H9 (cell line): ENCODE measurements around the gene CD300A. TPM values are rescaled to one million over a fixed set of nuclear protein-coding genes. Genes with fewer than 3 reads are reported as not detected.

Source experiments
- DNase-seq: peaks from one replicate; pipeline ENCODE4 v3.0.0-alpha.2; 2017
- H2AFZ ChIP-seq: one replicate; pipeline ENCODE4 v1.6.1; 2013; ENCODE audit warnings: mild to moderate bottlenecking, low read length, control low read depth, moderate library complexity
- H2AK5ac ChIP-seq: 2 replicates; pipeline ENCODE4 v1.6.1; 2013; ENCODE audit warnings: low read length, control low read depth, mixed read lengths; ENCODE audit not compliant: insufficient read length
- H2BK120ac ChIP-seq: one replicate; pipeline ENCODE4 v1.6.1; 2013; ENCODE audit warnings: low read depth, mild to moderate bottlenecking, low read length, control low read depth, inconsistent platforms; ENCODE audit not compliant: poor library complexity, severe bottlenecking
- H2BK12ac ChIP-seq: 2 replicates; pipeline ENCODE4 v1.6.1; 2013; ENCODE audit warnings: low read length, control low read depth, mixed read lengths, low read depth; ENCODE audit not compliant: insufficient read length
- H2BK15ac ChIP-seq: 2 replicates; pipeline ENCODE4 v1.6.1; 2013; ENCODE audit warnings: low read depth, low read length, control low read depth
- H2BK20ac ChIP-seq: one replicate; pipeline ENCODE4 v1.6.1; 2013; ENCODE audit warnings: low read depth, mild to moderate bottlenecking, low read length, control low read depth, inconsistent platforms; ENCODE audit not compliant: poor library complexity, severe bottlenecking
- H2BK5ac ChIP-seq: 2 replicates; pipeline ENCODE4 v1.6.1; 2013; ENCODE audit warnings: low read length, control low read depth, mixed read lengths; ENCODE audit not compliant: insufficient read length
- H3K14ac ChIP-seq: 2 replicates; pipeline ENCODE4 v1.6.1; 2013; ENCODE audit warnings: low read length, control low read depth; ENCODE audit not compliant: insufficient read depth
- H3K18ac ChIP-seq: 2 replicates; pipeline ENCODE4 v1.6.1; 2013; ENCODE audit warnings: low read depth, mild to moderate bottlenecking, mixed read lengths, low read length, control low read depth; ENCODE audit not compliant: insufficient read length
- H3K23ac ChIP-seq: 2 replicates; pipeline ENCODE4 v1.6.1; 2013; ENCODE audit warnings: low read length, control low read depth, mixed read lengths, low read depth; ENCODE audit not compliant: insufficient read length
- H3K23me2 ChIP-seq: 2 replicates; pipeline ENCODE4 v1.6.1; 2013; ENCODE audit warnings: low read depth, mild to moderate bottlenecking, mixed read lengths, low read length, control low read depth; ENCODE audit not compliant: insufficient read length, poor library complexity, severe bottlenecking
- H3K27ac ChIP-seq: 2 replicates; pipeline ENCODE4 v1.5.1; 2013; ENCODE audit warnings: low read length, control low read depth, mixed read lengths, low read depth; ENCODE audit not compliant: insufficient read length
- H3K27me3 ChIP-seq: 2 replicates; pipeline ENCODE4 v1.6.1; 2013; ENCODE audit warnings: low read length, control low read depth, inconsistent platforms; ENCODE audit not compliant: insufficient read depth
- H3K4ac ChIP-seq: 2 replicates; pipeline ENCODE4 v1.6.1; 2013; ENCODE audit warnings: low read depth, mild to moderate bottlenecking, control low read depth, inconsistent platforms, low read length, moderate library complexity
- H3K4me1 ChIP-seq: 2 replicates; pipeline ENCODE4 v1.6.1; 2013; ENCODE audit warnings: low read length, control low read depth, inconsistent platforms; ENCODE audit not compliant: insufficient read depth
- H3K4me2 ChIP-seq: 2 replicates; pipeline ENCODE4 v1.6.1; 2013; ENCODE audit warnings: low read length, control low read depth, mixed read lengths; ENCODE audit not compliant: insufficient read length, insufficient read depth
- H3K56ac ChIP-seq: 2 replicates; pipeline ENCODE4 v1.6.1; 2013; ENCODE audit warnings: low read depth, mild to moderate bottlenecking, mixed read lengths, low read length, control low read depth; ENCODE audit not compliant: insufficient read length
- H3K79me1 ChIP-seq: 2 replicates; pipeline ENCODE4 v1.6.1; 2013; ENCODE audit warnings: low read depth, mild to moderate bottlenecking, moderate library complexity, low read length, control low read depth, inconsistent platforms; ENCODE audit not compliant: insufficient read depth, poor library complexity, severe bottlenecking
- H3K79me2 ChIP-seq: 2 replicates; pipeline ENCODE4 v1.6.1; 2013; ENCODE audit warnings: low read length, control low read depth, inconsistent platforms; ENCODE audit not compliant: insufficient read depth
- H3K9ac ChIP-seq: 2 replicates; pipeline ENCODE4 v1.6.1; 2013; ENCODE audit warnings: low read length, control low read depth, mixed read lengths; ENCODE audit not compliant: insufficient read length; ENCODE audit errors: extremely low read depth
- H3K9me3 ChIP-seq: one replicate; pipeline ENCODE4 v1.6.1; 2013; ENCODE audit warnings: low read depth, low read length, inconsistent platforms; ENCODE audit not compliant: control insufficient read depth
- H3T11ph ChIP-seq: one replicate; pipeline ENCODE4 v1.6.1; 2013; ENCODE audit warnings: mild to moderate bottlenecking, low read length, control low read depth, inconsistent platforms
- H4K20me1 ChIP-seq: one replicate; pipeline ENCODE4 v1.6.1; 2013; ENCODE audit not compliant: control insufficient read depth, insufficient read length, insufficient read depth
- H4K5ac ChIP-seq: 2 replicates; pipeline ENCODE4 v1.6.1; 2013; ENCODE audit warnings: low read depth, mild to moderate bottlenecking, mixed read lengths, low read length, control low read depth; ENCODE audit not compliant: insufficient read length
- H4K8ac ChIP-seq: replicated peaks from 2 replicates; pipeline ENCODE4 v1.6.1; 2013; ENCODE audit warnings: low read length, control low read depth, mixed read lengths, low read depth; ENCODE audit not compliant: insufficient read length
- H4K91ac ChIP-seq: 2 replicates; pipeline ENCODE4 v1.6.1; 2013; ENCODE audit warnings: low read depth, mild to moderate bottlenecking, moderate library complexity, mixed read lengths, low read length, control low read depth; ENCODE audit not compliant: insufficient read length
- H3K27ac Mint-ChIP-seq, 3 experiments: 2 replicates in 2 of 3; 3 replicates in 1 of 3; pipeline ENCODE4 v1.8.0; 2020 to 2021; ENCODE audit warnings: mixed read lengths in 3 of 3, mild to moderate bottlenecking in 1 of 3, moderate library complexity in 1 of 3
- H3K27me3 Mint-ChIP-seq: 2 replicates; pipeline ENCODE4 v1.8.0; 2021; ENCODE audit warnings: low read depth, mild to moderate bottlenecking, moderate library complexity, mixed read lengths
- H3K36me3 Mint-ChIP-seq, 3 experiments: 2 replicates in 2 of 3; 3 replicates in 1 of 3; pipeline ENCODE4 v1.8.0; 2020 to 2021; ENCODE audit warnings: low read depth in 3 of 3, mixed read lengths in 3 of 3; ENCODE audit not compliant: insufficient read depth in 1 of 3
- H3K4me1 Mint-ChIP-seq, 2 experiments: 2 replicates each; pipeline ENCODE4 v1.8.0; 2020; ENCODE audit warnings: mixed read lengths in 2 of 2
- H3K4me3 Mint-ChIP-seq, 2 experiments: 2 replicates in 1 of 2; 3 replicates in 1 of 2; pipeline ENCODE4 v1.8.0; 2020 to 2021; ENCODE audit warnings: mild to moderate bottlenecking in 2 of 2, mixed read lengths in 2 of 2, moderate library complexity in 1 of 2
- H3K9me3 Mint-ChIP-seq, 2 experiments: 2 replicates in 1 of 2; 3 replicates in 1 of 2; pipeline ENCODE4 v1.8.0; 2020; ENCODE audit warnings: mild to moderate bottlenecking in 2 of 2, mixed read lengths in 2 of 2, moderate library complexity in 1 of 2
- WGBS: extraction: QIAGEN DNeasy Blood & Tissue Kit; methylation state at CpG from one replicate; pipeline ENCODE4 v1.1.7; 2013; ENCODE audit warnings: missing lambda C conversion rate, low lambda C conversion rate, mixed read lengths; ENCODE audit not compliant: insufficient read length; ENCODE audit errors: extremely low coverage; 5-methylcytosine and 5-hydroxymethylcytosine counted together
- total RNA-seq: library from RNA; stranded (reverse); gene quantifications from 2 replicates; pipeline ENCODE4 v1.2.1, GENCODE V29; 2021
- TF ChIP-seq, protein P1 (sequence below): fragments of 200-600 bp; sonication (generic); conservative IDR thresholded peaks from 3 replicates; pipeline ENCODE4 v1.8.0; 2021; ENCODE audit warnings: antibody characterized with exemption, mild to moderate bottlenecking

The CD300A gene
- total RNA-seq, 1 experiment from 2014 or later: not detected

DNA sequence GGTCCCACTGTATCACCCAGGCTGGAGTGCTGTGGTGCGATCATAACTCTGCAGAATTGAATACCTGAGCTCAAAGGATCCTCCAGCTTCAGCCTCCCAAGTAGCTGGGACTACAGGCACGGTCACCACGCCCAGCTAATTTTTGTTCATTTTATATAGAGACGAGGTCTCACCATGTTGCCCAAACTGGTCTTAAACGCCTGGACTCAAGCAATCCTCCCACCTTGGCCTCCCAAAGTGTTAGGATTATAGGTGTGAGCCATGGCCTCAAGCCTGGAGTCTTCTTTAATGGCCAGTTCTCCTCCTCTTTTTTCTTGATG is 64.4 kb downstream of the CD300A start:
- Histone ChIP-seq H2BK120ac (no peak overlapping the region), H3K23ac (no peak overlapping the region), H2BK20ac (no peak overlapping the region), H3K14ac (no peak overlapping the region), H4K20me1 (no peaks in the 10 kb centered on the region), H3K4ac (no peak overlapping the region), H2AK5ac (no peak overlapping the region), H3K56ac (no peak overlapping the region), H2BK15ac (no peak overlapping the region), H3K27me3 (no peaks in the 10 kb centered on the region; the same call in 1 of the 2 replicates), H3K79me2 (no peaks in the 10 kb centered on the region), H3K79me1 (no peaks in the 10 kb centered on the region), H3K27ac (no peak overlapping the region), H2AFZ (no peak overlapping the region), H4K91ac (no peak overlapping the region), H4K8ac (no peak overlapping the region), H3K23me2 (no peaks in the 10 kb centered on the region), H3K4me1 (peaks cover 2% of the 10 kb centered on the region), H3T11ph (no peak overlapping the region), H3K9ac (no peak overlapping the region), H3K4me2 (no peak overlapping the region), H2BK12ac (no peak overlapping the region), H3K9me3 (no peaks in the 10 kb centered on the region), H4K5ac (no peak overlapping the region), H2BK5ac (no peak overlapping the region), H3K18ac (no peak overlapping the region)
- no peaks in the 10 kb centered on the region; a peak in 2 of 5 replicates for H3K9me3 Mint-ChIP-seq
- DNase-seq: no peak
- WGBS: no CpG with 5 or more reads among the region's 5 CpGs
- no peak overlapping the region for H3K27ac Mint-ChIP-seq
- TF ChIP-seq, protein P1, sequence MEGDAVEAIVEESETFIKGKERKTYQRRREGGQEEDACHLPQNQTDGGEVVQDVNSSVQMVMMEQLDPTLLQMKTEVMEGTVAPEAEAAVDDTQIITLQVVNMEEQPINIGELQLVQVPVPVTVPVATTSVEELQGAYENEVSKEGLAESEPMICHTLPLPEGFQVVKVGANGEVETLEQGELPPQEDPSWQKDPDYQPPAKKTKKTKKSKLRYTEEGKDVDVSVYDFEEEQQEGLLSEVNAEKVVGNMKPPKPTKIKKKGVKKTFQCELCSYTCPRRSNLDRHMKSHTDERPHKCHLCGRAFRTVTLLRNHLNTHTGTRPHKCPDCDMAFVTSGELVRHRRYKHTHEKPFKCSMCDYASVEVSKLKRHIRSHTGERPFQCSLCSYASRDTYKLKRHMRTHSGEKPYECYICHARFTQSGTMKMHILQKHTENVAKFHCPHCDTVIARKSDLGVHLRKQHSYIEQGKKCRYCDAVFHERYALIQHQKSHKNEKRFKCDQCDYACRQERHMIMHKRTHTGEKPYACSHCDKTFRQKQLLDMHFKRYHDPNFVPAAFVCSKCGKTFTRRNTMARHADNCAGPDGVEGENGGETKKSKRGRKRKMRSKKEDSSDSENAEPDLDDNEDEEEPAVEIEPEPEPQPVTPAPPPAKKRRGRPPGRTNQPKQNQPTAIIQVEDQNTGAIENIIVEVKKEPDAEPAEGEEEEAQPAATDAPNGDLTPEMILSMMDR: no peak
- no peaks in the 10 kb centered on the region; a peak in 2 of 7 replicates for H3K36me3 Mint-ChIP-seq
- H3K4me3 Mint-ChIP-seq: no peak overlapping the region
- H3K27me3 Mint-ChIP-seq: peaks cover 55% of the 10 kb centered on the region
- H3K4me1 Mint-ChIP-seq: peaks cover 8 to 10% of the 10 kb centered on the region in 2 experiments
